B cell (primary cell): ENCODE data around the gene ATAD3B.
"Not testable (repeated sequence)": the region's sequence is repeated elsewhere in the genome, so short reads cannot be mapped to it uniquely, and the experiment has no call there.

Experiments
- EZH2 ChIP-seq: IDR thresholded peaks from 2 replicates; pipeline ENCODE4 v1.6.1; 2012; ENCODE audit warnings: borderline replicate concordance, low read depth, mild to moderate bottlenecking, moderate library complexity, low read length; ENCODE audit not compliant: insufficient read depth, poor library complexity, severe bottlenecking
- TF ChIP-seq, protein P1 (sequence below): fragments of 200-600 bp; IDR thresholded peaks from one replicate; pipeline ENCODE4 v1.8.0; 2022; ENCODE audit warnings: antibody characterized with exemption, mild to moderate bottlenecking

DNA sequence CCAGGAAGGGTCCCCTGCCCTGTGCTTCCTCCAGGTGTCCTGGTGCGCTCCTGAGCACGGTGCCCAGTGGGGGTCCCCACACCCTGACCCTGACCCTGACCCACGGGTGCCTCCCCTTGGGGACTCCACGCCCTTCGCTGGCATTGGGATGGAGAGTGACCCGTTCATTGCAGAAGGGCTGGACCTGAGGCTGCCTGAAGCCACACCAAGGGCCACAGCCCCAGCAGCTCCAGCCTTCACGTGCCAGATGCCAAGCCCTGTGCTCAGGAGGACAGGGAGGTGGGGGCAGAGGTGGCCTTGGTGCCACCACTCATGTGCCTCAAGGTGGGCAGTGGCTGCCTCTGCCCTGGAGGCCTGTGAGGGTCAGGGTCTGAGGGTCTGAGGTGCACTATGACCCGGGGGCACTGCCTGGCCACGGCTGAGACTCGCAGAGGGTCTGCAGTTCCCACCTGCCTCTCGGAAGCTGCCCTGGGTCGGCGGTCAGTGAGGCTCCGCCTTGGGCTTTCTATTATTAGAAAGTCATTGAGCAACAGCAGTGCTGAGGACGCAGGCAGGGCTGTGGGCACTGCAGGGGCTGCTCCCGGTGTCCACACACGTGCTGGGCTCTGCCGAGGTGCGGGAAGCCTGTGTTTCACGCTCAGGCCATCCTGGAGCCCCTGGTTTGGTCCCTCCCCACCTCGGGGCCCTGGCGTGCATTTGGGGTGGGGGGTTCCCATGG is 61.8 kb downstream of the ATAD3B start:
- not testable (repeated sequence) for TF ChIP-seq EZH2
- TF ChIP-seq, protein P1, sequence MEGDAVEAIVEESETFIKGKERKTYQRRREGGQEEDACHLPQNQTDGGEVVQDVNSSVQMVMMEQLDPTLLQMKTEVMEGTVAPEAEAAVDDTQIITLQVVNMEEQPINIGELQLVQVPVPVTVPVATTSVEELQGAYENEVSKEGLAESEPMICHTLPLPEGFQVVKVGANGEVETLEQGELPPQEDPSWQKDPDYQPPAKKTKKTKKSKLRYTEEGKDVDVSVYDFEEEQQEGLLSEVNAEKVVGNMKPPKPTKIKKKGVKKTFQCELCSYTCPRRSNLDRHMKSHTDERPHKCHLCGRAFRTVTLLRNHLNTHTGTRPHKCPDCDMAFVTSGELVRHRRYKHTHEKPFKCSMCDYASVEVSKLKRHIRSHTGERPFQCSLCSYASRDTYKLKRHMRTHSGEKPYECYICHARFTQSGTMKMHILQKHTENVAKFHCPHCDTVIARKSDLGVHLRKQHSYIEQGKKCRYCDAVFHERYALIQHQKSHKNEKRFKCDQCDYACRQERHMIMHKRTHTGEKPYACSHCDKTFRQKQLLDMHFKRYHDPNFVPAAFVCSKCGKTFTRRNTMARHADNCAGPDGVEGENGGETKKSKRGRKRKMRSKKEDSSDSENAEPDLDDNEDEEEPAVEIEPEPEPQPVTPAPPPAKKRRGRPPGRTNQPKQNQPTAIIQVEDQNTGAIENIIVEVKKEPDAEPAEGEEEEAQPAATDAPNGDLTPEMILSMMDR = not testable (repeated sequence)
